Endothelial cell of umbilical vein (primary cell): ENCODE measurements around the gene CORO1A.

Experiments used
- CTCF ChIP-seq, 2 donors: IDR thresholded peaks; 1 replicate in 1 of 2; 2 replicates in 1 of 2; pipeline ENCODE4 v1.5.1; 2011; ENCODE audit warnings: low read length in 2 of 2, mild to moderate bottlenecking in 2 of 2, moderate library complexity in 2 of 2, control low read depth in 1 of 2, inconsistent platforms in 1 of 2, low read depth in 1 of 2; ENCODE audit not compliant: insufficient read depth in 1 of 2; ENCODE audit errors: extremely low read depth in 1 of 2
- EZH2 ChIP-seq: IDR thresholded peaks from 2 replicates; pipeline ENCODE4 v1.6.1; 2012; ENCODE audit warnings: borderline replicate concordance, low read depth, mild to moderate bottlenecking, moderate library complexity, low read length, inconsistent platforms; ENCODE audit not compliant: severe bottlenecking
- FOS ChIP-seq: IDR thresholded peaks from 2 replicates; pipeline ENCODE4 v1.6.1; 2011; ENCODE audit warnings: mild to moderate bottlenecking, low read length, moderate library complexity, borderline replicate concordance; ENCODE audit not compliant: insufficient read depth
- JUN ChIP-seq: IDR thresholded peaks from 2 replicates; pipeline ENCODE4 v1.6.1; 2011; ENCODE audit warnings: borderline replicate concordance, low read depth; ENCODE audit not compliant: insufficient read length, insufficient read depth
- MAX ChIP-seq: IDR thresholded peaks from 2 replicates; pipeline ENCODE4 v1.6.1; 2011; ENCODE audit not compliant: insufficient read depth, insufficient read length
- MYC ChIP-seq: IDR thresholded peaks from one replicate; pipeline ENCODE4 v1.6.1; 2011; ENCODE audit warnings: mild to moderate bottlenecking, low read depth, low read length
- POLR2A ChIP-seq: IDR thresholded peaks from 2 replicates; pipeline ENCODE4 v1.6.1; 2012; ENCODE audit warnings: low read depth, mild to moderate bottlenecking, control low read depth, low read length
- POLR2AphosphoS5 ChIP-seq: IDR thresholded peaks from 2 replicates; pipeline ENCODE4 v1.6.1; 2012; ENCODE audit warnings: low read depth, mild to moderate bottlenecking, control low read depth, low read length, moderate library complexity; ENCODE audit not compliant: insufficient read depth

- TF ChIP-seq POLR2A (no peak), CTCF (IDR thresholded peaks at IDR 0.05; ENCODE audit: extremely low read depth in 1 of 2, insufficient read depth in 1 of 2, low read depth in 1 of 2, low read length in 2 of 2) (no peak), MAX (no peak), POLR2AphosphoS5 (no peak), EZH2 (no peak), FOS (no peak), MYC (no peak), JUN (no peak)
These were observed 46.3 kb upstream of the CORO1A start for GRCh38 chr16:30136971-30137605.
